ENCODE data around the gene GPR78.
"Not testable (repeated sequence)": the region's sequence is repeated elsewhere in the genome, so short reads cannot be mapped to it uniquely, and the experiment has no call there.

Gene GPR78

DNA sequence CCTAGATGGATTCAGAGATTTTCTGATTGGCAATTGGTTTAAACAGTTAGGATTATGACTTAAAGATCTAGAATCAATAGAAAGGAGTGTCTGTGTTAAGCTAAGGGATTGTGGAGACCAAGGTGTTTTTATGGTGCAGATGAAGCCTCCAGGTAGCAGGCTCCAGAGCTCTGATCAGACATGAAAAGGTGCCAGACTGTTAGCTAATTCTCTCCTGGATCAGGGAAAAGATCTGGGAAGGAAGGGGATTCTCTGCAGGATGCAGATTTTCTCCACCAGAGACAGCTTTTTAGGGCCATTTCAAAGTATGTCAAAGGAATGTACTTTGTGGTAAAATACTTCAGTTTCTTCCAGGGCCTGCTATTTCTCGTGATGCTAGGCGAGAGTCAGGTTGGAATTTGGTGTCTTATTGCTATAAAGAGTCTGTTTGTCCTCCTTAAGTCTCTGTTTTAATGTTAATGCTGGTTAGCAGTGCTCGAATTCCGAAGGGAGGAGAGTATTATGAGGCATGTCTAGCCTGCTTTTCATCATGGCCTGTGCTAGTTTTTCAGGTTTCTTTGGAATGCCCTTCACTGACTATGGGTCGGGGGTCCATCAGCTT is 12.0 kb upstream of the GPR78 start:
- no peak for DNase-seq

DNA sequence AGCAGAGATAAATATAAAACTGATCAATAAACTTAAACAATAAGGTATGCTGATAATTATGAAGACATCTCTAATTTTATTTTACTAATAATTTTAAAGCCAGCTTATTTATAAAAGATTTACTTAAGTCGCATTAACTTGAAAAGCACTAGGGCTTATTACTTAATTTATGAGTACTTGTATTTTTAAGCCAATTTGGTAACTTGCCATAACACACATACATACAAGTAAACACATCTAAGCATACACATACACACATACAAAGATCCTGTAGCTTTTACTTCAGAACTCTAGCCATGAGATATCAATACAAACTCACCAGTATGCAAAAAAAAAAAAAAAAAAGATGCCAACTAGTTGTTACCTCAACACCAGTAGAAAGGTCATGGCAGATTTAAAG is 10.0 kb upstream of the GPR78 start:
- DNase-seq = no peak

DNA sequence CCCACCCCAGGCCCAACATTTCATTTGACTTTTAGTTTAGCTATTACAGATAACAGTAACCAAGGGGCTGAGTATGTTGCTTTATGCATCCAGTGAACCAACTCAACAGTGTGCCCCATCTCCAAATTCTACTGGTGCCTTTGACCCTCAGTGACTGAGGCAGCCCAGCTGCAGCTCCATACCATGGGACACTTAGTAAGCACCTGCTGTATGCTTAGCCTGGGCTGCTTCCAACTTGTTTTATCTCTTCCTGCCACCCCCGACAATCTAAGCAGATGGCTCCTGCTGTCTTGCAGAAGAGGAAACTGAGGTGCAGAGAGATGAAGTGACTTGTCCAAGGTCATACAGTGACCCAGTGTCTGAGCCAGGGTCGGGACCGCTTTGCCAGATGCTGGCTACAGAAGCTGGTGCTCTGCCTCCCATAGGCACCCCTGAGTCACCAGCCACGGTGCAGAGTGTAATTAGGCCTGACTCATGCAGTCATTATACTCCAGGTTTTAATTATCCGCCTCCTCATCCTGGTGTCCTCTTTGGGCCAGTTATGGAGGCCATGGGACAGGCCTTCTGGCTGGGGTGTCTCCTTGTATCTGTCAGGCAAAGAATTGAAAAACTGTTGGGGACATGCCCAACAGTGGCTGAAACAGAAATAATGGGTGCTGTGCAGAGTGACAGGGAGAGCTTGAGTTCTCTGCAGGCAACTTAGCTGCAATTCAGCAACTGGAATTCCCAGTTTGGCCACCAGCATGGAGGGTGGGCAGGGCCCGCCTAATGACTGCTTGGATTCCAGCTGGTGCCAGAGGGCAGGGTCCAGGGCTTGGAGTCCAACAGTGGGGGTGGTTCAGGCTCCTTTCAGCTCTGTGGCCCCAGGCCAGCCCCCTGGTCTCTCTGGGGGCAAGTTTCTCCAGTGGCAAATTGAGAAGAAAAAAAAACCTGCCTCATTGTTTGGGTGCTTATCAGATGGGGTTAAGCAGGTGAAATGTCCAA is 8.2 kb upstream of the GPR78 start:
- peak; percentile 40 for DNase-seq

DNA sequence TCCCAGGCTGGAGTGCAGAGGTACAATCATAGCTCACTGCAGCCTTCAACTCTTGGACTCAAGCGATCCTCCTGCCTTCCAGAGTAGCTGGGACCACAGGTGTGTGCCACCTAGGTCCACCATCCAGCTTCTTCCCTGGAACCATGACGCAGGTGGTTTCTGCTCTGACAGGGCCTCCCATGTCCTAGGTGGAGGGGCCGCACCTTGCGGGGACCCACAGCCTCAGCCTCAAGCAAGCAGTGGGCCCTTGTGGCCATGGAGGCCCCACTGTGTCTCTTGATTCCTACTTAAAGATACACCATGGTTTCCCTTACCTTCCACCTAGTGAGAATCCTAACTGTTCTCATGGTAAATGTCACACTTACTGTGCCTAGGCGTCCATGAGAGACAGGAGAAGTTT is 6.9 kb upstream of the GPR78 start:
- DNase-seq = no peak

DNA sequence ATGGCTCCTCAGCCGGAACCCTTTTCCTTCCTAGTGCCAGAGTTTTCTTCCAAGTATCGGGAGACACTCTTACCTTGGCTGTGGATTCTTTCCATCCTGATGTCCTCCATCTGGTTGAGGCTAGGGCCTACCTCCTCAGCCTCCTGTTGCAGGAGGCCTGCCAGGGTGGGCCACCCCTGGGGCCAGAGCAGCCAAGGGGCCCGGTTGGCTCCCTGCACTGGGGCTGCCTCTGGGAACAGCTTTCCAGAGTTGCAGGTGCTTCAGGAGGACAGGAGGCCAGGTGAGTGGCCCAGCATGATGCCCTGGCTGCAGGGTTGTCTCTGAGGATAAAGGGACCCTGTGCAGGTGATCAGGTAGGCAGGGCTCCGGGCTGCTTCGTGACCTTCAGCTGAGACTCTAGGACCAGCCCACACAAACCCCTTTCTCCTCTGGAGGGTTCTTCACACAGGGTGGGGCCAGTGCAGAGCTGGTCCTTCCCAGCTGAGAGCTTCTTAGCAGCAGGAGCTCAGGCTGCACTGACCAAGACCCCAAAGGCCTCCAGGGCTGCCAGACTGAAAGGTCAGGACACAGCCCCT is 5.3 kb upstream of the GPR78 start:
- DNase-seq = no peak

DNA sequence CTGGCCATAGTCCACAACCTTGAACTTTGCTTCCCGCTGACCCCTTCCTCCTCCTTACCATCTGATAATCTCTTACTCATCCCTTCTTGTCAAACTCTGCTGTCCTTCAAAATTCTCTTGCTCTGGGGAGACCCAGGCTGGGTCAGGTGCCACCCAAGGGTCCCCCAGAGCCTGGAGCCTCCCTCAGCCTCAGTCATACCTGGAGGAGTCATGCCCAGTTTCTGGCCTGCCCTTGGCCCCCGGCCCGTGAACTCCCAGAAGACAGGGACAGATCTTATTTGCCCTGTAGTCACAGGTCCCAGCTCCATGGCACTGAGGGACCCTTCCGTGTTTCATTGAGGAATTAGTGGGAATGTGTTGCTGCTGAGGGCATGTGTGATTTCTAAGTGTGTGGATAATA is 4.7 kb upstream of the GPR78 start:
- no peak for DNase-seq

DNA sequence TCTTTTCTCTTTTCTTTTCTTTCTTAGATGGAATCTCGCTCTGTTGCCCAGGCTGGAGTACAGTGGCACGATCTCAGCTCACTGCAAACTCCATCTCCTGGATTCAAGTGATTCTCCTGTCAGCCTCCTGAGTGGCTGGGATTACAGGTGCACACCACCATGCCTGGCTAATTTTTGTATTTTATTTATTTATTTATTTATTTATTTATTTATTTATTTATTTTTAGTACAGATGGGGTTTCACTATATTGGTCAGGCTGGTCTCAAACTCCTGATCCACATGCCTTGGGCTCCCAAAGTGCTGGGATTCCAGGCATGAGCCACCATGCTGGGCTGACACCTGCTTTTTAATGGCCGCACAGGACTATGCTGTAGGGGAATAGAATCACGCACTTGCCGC is 3.6 kb upstream of the GPR78 start:
- not testable (repeated sequence) for DNase-seq

DNA sequence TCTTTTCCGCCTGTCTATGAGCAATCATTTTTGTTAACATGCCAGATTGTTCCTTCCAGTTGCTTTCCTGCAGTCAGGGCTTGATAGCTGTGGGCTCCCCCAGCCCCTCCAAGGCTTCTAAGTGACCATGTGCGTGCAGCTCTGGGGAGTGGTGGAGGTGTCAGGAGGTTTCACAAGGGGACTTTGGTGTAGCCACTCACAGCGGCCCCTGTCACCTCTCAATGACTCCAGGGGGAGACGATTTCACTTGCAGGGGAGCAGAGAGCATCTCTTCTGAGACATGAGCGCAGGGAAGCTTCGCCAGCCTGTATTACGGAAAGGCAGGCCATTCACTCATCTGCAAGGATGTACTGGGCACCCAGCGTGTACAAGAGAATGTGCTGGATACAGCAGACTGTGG is 3.1 kb upstream of the GPR78 start:
- no peak for DNase-seq

DNA sequence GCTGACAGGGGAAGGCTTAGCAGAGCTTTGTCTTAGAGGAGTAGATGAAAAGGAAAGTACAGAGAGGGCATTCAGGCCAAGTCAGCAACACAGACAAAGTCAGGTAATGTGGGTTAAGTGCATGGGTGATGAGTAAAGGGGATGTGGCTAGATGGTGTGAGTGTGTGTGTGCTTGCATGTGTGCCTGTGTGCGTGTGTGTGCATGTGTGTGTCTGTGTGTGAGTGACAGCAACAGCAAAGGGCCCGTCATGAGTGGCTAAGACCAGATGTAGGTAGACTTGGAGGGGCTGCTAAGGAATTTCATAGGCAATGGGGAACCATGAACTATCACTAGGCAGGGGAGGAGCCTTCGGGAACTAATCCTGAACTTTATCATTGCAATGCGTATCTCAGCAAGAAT is 2.2 kb upstream of the GPR78 start:
- DNase-seq = no peak

DNA sequence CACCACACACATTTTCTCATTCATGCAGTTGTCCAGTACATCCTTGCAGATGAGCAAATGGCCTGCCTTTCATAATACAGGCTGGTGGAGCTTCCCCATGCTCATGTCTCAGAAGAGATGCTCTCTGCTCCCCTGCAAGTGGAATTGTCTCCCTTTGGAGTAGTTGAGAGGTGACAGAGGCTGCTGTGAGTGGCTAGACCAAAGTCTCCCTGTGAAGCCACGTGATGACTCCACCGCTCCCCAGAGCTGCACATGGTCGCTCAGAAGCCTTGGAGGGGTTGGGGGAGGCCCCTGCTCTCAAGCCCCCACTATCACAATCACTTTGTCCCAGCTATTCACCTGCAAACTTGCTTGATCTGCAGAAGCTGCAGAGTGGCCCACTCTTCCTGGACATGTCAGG is 1.5 kb upstream of the GPR78 start:
- no peak for DNase-seq

DNA sequence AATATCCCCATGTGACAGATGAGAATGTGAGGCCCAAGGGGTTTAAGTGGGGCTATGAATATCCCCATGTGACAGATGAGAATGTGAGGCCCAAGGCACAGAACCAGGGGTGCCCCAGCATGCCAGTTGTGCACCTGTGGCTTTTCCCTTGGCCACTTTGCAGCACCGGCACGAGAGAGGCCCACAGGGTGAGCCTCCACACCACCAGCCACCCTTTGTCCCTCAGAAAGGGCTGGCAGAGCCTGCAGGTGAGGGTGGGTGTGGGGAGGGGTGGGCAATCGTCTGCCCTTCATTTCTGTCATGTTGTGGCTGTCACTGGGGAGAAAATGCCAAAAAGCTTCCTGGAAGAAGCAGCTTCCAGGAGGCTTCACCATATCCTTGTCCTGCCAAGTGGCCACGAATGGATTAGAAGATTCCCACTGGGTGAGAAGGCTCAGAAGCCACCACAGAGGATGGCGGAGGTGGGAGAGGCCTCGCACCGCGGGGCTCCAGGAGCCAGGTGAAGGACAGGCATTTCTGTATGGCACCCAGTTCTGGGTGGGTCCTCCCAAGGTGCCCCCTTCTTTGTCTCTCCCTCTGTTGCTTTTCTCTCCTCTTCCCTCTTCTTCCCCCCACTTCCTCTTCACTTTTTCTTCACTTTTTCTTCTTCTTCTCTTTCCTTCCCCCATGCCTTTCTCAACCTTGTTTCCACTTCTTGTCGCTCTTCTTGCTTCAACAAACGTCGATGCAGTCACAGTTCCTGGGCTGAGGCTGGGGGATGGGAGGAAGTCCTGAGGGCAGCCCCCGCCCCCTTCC is 469 bp upstream of the GPR78 start:
- DNase-seq = no peak

DNA sequence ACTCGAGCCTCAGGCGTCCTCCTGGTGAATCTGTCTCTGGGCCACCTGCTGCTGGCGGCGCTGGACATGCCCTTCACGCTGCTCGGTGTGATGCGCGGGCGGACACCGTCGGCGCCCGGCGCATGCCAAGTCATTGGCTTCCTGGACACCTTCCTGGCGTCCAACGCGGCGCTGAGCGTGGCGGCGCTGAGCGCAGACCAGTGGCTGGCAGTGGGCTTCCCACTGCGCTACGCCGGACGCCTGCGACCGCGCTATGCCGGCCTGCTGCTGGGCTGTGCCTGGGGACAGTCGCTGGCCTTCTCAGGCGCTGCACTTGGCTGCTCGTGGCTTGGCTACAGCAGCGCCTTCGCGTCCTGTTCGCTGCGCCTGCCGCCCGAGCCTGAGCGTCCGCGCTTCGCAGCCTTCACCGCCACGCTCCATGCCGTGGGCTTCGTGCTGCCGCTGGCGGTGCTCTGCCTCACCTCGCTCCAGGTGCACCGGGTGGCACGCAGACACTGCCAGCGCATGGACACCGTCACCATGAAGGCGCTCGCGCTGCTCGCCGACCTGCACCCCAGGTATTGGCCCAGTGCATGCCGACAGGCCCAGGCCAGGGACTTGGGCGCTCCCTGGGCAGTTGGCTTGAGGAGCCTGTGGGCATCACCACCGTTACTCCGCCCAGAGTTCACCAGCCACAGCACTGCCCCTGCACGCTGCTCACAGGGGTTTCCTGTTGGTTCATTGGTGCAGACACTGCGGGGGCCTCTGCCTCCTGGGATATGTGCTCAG is 1.1 kb downstream of the GPR78 start:
- no peak for DNase-seq

DNA sequence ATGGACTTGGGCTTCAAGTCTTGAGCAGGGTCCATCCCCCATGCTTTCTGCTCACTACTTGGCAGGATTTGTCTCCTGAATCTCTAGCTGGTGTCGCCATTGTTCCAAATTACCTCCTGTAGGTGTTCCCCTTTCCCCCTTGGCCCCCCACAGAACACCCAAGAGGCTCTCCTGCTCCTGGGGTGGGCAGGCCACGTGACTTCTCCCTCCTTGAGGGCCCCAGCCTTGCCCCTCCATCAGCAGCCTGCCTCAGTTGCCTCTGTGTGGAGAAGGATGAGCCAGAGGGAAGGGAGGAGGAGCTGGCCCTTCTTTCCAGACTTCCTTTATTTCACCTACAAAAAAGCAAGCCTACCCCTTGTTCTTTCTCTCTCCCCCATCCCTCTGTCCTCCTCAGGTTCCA is 1.8 kb downstream of the GPR78 start:
- no peak for DNase-seq

DNA sequence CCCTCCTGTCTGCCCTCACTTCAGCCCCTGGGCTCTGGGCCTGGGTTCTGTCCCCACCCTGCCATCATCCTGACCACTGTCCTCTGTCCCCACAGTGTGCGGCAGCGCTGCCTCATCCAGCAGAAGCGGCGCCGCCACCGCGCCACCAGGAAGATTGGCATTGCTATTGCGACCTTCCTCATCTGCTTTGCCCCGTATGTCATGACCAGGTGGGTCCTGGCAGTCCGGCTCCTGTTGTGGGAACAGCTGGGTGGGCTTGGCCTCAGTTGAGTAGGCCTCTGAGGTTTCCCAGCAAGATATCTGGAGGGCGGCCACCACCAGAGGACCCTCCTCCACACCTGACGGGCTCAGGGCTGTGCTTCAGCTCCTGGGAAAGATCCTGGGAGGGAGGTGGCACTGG is 2.2 kb downstream of the GPR78 start:
- no peak for DNase-seq

DNA sequence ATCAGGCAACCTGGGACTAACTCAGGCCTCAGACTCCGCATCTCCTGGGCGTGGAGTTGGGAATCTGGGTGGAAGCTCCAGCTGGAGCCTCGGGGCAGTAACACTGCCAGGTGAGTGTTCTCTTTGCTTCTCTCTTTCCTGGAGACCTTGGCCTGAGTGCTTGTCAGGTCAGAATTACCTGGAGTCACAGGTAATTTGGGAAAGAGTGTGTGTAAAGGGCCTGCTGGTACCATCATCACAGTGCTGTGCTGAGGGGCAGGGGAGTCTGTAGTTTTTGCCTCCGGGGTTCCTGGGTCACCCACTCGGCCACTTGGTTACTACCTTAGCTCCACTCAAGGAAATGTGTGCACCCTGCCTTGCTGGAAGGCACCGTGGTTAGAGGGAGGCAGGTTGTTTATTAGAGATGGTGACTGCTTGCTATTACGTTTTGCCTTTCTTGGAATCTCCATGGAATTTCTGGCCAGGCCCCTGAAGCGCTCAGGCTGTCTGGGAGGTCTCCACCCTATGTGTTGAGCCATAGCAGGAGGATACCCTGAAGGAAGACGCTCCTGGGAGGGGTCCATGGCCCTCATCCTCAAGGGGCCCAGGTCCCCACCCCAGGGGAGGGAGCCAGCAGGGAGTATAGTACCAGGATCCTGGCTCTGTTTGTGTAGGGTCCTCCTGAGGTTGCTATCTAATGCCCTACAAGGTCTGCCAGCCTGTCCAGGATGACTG is 2.9 kb downstream of the GPR78 start:
- no peak for DNase-seq

DNA sequence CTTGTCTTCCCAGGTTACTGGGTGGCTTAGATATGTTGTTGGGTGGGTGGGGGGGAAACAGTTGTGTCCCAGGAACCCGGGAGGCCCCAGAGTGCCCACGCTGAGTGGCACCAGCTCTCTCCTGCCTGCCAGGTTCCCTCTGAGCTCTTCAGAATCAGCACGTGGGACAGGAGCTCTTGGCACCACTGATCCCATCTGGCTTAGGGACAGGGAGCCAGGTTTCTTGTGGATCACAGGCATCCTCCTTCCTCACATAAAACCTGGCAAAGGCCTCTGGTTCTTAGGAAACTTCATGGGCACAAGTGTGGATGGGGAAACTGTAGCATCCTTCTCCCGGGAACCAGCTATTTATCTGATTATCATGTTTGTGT is 3.4 kb downstream of the GPR78 start:
- DNase-seq = no peak

DNA sequence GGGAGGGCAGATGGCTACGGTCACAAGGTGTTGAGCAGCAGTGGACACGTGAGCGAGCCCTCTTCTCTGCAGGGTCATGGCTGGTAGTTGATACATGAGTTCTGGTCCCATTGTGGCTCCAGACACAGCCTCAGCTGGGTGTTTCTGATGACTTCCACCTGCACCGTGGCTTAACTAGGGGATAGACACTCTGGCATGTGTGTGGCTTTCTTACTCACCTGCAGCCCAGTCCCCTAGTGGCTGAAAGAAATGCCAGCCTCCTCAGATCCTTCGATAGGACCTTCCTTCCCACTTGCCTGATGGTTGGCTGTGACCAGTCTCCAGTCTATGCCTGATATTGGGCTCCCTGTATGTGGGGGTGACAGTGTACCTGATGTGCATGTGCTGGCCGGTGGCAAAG is 5.0 kb downstream of the GPR78 start:
- peak; percentile 14 for DNase-seq

DNA sequence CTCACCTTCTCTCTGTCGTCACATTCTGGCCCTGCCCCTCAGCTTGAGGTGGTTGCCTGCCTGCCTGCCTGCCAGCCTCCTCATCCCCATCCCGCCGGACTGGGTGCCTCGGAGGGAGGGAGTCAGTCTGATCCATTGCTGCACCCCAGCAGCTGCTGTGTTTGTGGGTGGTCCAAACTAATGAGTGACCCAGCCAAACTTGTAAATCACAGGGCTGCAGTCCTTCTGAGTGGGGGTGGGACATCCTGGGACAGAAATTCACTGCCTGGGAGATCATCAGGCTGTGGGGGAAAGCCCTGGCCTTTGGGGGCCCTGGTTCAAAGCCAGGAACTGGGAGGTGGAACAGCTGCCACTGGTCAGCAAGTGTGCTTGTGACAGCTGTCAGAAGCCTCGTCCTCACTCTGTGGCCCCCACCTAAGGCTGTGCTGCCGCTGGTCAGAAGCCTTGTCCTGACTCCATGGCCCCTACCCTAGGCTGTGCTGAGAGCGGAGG is 5.6 kb downstream of the GPR78 start:
- DNase-seq = no peak

DNA sequence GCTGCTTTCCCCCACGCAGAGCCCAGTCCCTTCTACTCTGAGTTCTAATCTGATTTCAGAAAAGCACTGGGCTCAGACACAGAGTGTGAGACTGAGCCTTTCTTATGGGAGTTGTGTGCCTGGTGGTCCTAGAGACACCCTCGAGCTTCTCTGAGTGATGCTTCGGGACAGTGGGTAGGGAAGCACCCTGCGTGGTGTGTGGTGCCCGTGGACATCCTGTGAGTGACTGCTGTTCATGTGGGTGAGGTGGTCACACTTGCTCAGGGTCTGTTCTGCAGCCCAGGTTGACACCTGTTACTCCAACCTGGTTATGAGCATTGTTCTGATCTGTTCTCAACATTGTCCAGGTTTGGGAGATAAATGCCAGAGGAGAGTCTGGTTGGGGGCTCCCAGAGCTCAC is 6.1 kb downstream of the GPR78 start:
- DNase-seq = no peak

DNA sequence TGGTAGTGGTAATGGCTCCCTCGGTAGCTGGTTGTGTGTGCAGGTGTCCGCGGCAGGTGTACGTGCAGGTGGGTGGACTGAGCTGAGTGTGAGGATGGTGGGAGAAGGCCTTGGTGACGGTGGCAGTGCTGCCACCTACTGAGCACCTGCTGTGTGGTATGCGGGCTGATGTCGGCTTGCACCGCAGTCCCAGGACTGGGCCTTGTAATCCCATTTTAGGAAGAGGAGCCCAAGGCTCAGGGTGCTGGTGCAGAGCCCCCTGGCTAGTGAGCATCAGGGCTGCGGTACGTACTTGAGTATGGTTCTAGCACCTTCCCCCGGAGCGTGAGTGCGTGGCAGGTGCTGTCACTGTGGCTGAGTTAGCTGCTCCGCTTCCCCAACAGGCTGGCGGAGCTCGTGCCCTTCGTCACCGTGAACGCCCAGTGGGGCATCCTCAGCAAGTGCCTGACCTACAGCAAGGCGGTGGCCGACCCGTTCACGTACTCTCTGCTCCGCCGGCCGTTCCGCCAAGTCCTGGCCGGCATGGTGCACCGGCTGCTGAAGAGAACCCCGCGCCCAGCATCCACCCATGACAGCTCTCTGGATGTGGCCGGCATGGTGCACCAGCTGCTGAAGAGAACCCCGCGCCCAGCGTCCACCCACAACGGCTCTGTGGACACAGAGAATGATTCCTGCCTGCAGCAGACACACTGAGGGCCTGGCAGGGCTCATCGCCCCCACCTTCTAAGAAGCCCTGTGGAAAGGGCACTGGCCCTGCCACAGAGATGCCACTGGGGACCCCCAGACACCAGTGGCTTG is 6.7 kb downstream of the GPR78 start:
- DNase-seq = peak; percentile 14
